GM12878 (cell line): Measurements from ENCODE around the gene KLHL35. TPM values are rescaled to one million over a fixed set of nuclear protein-coding genes. Genes with fewer than 3 reads are reported as not detected.

Experiments used
- ATAC-seq: fragments of 200-7000 bp; cut with Tn5 transposase; 3 replicates; pipeline ENCODE4 v1.9.1; 2020; ENCODE audit warnings: mild to moderate bottlenecking, moderate library complexity
- BruUV-seq: library from RNA; stranded (reverse); fragments of 400-500 nt; replicated peaks from 2 replicates; lab custom pipeline; 2021; lab: Mats Ljungman, UMichigan
- CTCF ChIA-PET: fragments of 300-600 bp; sonication (Branson Sonifier 250); formaldehyde crosslinking; extraction: SDS; loops from one replicate; lab custom pipeline; 2021; ENCODE audit warnings: inconsistent platforms; lab: Yijun Ruan, JAX
- POLR2A ChIA-PET: fragments of 350-600 bp; formaldehyde crosslinking; extraction: SDS; loops from one replicate; lab custom pipeline; 2021; ENCODE audit warnings: inconsistent platforms; lab: Charles Lee
- RAD21 ChIA-PET: fragments of 300-600 bp; sonication (Branson Sonifier 250); formaldehyde crosslinking; loops from one replicate; lab custom pipeline; 2023; ENCODE audit warnings: antibody characterized with exemption; ENCODE audit not compliant: unreplicated experiment; lab: Charles Lee
- SMC1A ChIA-PET: fragments of 300-600 bp; sonication (Branson Sonifier 250); formaldehyde crosslinking; loops from one replicate; lab custom pipeline; 2023; ENCODE audit not compliant: unreplicated experiment, uncharacterized antibody; lab: Charles Lee
- DNase-seq: peaks from one replicate; pipeline ENCODE4 v3.0.0-alpha.2; 2011; ENCODE audit warnings: low read depth, low spot score
- FAIRE-seq: peaks from 3 replicates; lab custom pipeline; 2011; peaks lifted over from hg19 to GRCh38; lab: Jason Lieb, UNC
- H2AFZ ChIP-seq: 2 replicates; pipeline ENCODE4 v1.6.0; 2011; ENCODE audit warnings: low read depth, low read length, control low read depth; ENCODE audit not compliant: control insufficient read depth
- H3K27ac ChIP-seq: 2 replicates; pipeline ENCODE4 v1.5.1; 2011; ENCODE audit warnings: control low read depth; ENCODE audit not compliant: control insufficient read depth, insufficient read depth
- H3K27me3 ChIP-seq, 2 experiments: replicated peaks in 1 of 2; 2 replicates each; pipeline versions ENCODE4 v1.6.0 to v1.6.1; 2011; ENCODE audit warnings: low read length in 1 of 2; ENCODE audit not compliant: control insufficient read depth in 2 of 2, insufficient read depth in 2 of 2
- H3K36me3 ChIP-seq, 2 experiments: 2 replicates each; pipeline ENCODE4 v1.5.1; 2011; ENCODE audit warnings: low read length in 1 of 2; ENCODE audit not compliant: control insufficient read depth in 2 of 2, insufficient read depth in 2 of 2
- H3K4me1 ChIP-seq: 2 replicates; pipeline ENCODE4 v1.6.1; 2011; ENCODE audit warnings: mild to moderate bottlenecking, low read length, moderate library complexity, mixed read lengths; ENCODE audit not compliant: control insufficient read depth, insufficient read depth
- H3K4me2 ChIP-seq: 2 replicates; pipeline ENCODE4 v1.6.0; 2011; ENCODE audit warnings: control low read depth; ENCODE audit not compliant: control insufficient read depth, insufficient read depth
- H3K4me3 ChIP-seq: fragments of 200-600 bp; sonication (generic); 2 replicates; pipeline ENCODE4 v1.5.1; 2016
- H3K79me2 ChIP-seq: 2 replicates; pipeline ENCODE4 v1.6.0; 2011; ENCODE audit warnings: low read length; ENCODE audit not compliant: control insufficient read depth, insufficient read depth
- H3K9ac ChIP-seq: 2 replicates; pipeline ENCODE4 v1.8.0; 2011; ENCODE audit warnings: low read length, control low read depth, mixed read lengths; ENCODE audit not compliant: control insufficient read depth, insufficient read depth
- H3K9me3 ChIP-seq: replicated peaks from 3 replicates; pipeline ENCODE4 v1.5.1; 2011; ENCODE audit warnings: mild to moderate bottlenecking, low read length; ENCODE audit not compliant: control insufficient read depth, insufficient read depth
- H4K20me1 ChIP-seq: 2 replicates; pipeline ENCODE4 v1.6.0; 2011; ENCODE audit not compliant: control insufficient read depth, insufficient read depth
- DPF2 ChIP-seq: fragments of 450-650 bp; IDR thresholded peaks from 2 replicates; pipeline ENCODE4 v1.6.1; 2017; ENCODE audit warnings: mild to moderate bottlenecking
- E4F1 ChIP-seq: fragments of 450-650 bp; IDR thresholded peaks from 2 replicates; pipeline ENCODE4 v1.6.1; 2018; ENCODE audit warnings: borderline replicate concordance, mild to moderate bottlenecking; ENCODE audit not compliant: partially characterized antibody
- WGBS: methylation state at CpG from one replicate; pipeline ENCODE4 v1.1.6; 2016; ENCODE audit warnings: low lambda C conversion rate; ENCODE audit not compliant: insufficient replicate concordance, insufficient coverage; ENCODE audit errors: missing lambda C conversion rate; 5-methylcytosine and 5-hydroxymethylcytosine counted together
- in situ Hi-C: fragments of 300-500 bp; cut with MboI; formaldehyde crosslinking; loops from 9 replicates; pipeline ENCODE4 v1.14.3; 2018; ENCODE audit warnings: mixed read lengths
- intact Hi-C: fragments of 100-400 bp; cut with micrococcal nuclease; formaldehyde crosslinking; loops from one replicate; pipeline ENCODE4 v1.14.2; 2022; ENCODE audit not compliant: unreplicated experiment
- polyA plus RNA-seq, 11 experiments: library from polyadenylated mRNA; depleted of rRNA in 4 of 11; unstranded in 6 of 11; stranded (reverse) in 5 of 11; fragments of >200 nt; fragmentation: Nextera tagmentation in 4 of 11; fragmentation: Illumina TruSeq in 1 of 11; extraction: Ambion mirVana in 4 of 11; extraction: Trizol in 1 of 11; gene quantifications; 1 replicate in 1 of 11; 2 replicates in 10 of 11; pipeline versions ENCODE4 v1.2.1 to v1.2.3, GENCODE V29; 2011 to 2016; ENCODE audit warnings: inconsistent platforms in 2 of 11, missing spikeins in 2 of 11, low read depth in 1 of 11
- total RNA-seq, 4 experiments: library from RNA; depleted of rRNA in 3 of 4; stranded (reverse); fragments of >200 nt in 3 of 4; fragmentation: Illumina TruSeq in 1 of 4; extraction: Trizol in 1 of 4; gene quantifications; 2 replicates each; pipeline versions ENCODE4 v1.2.1 to v1.2.3, GENCODE V29; 2013 to 2021

The KLHL35 gene
- total and polyA plus RNA-seq, 10 of the 15 experiments (the other 5 are each of a cell fraction or from before 2014, with no cell fraction given) = 0.04 to 0.34 (median 0.13) TPM; not detected in 1

- FAIRE-seq (no peak), DNase-seq (no peak), ATAC-seq (peak; percentile 3; the same call in 2 of the 3 replicates)
- 0 out of 2 replicates have a peak, but pooled peaks have one; percentile 1 for TF ChIP-seq DPF2
- TF ChIP-seq E4F1 = no peak
- Histone ChIP-seq H3K4me3 (no peak overlapping the region), H2AFZ (peak overlapping the region; percentile 88), H3K79me2 (peaks cover 47% of the 10 kb centered on the region), H3K9ac (no peak overlapping the region), H3K4me1 (no peaks in the 10 kb centered on the region; the same call in 1 of the 2 replicates), H3K4me2 (no peak overlapping the region), H3K27ac (no peak overlapping the region), H3K9me3 (no peaks in the 10 kb centered on the region), H3K27me3 (peaks cover 0 to 3% of the 10 kb centered on the region in 2 experiments; a peak in 1 of 4 replicates), H4K20me1 (peaks cover 25% of the 10 kb centered on the region), H3K36me3 (peaks cover 10 to 29% of the 10 kb centered on the region in 2 experiments)
- CTCF ChIA-PET = interaction anchor here (1.0 to 2.6 kb wide), 5 partner anchors 9 to 150 kb away, joined by 3 to 15 read pairs (median 5); no protein-coding TSS in a partner anchor
- SMC1A ChIA-PET = no interaction called here
- RAD21 ChIA-PET = no interaction called here
- in situ Hi-C loops (no loop called here), intact Hi-C loops (no loop called here)
- POLR2A ChIA-PET = interaction anchor here (0.6 kb wide), 1 partner anchor 705 kb away, joined by 5 read pairs; no protein-coding TSS in a partner anchor
- no TSS peak for BruUV-seq
- 55% methylated on average over 8 of the region's 8 CpGs for WGBS
Measured at GRCh38 chr11:75398906-75399305, 34.1 kb downstream of the KLHL35 start.
